Kidney (tissue), 14 donors: Measurements from ENCODE around the gene REV3L. TPM values are rescaled to one million over a fixed set of nuclear protein-coding genes. Genes with fewer than 3 reads are reported as not detected.
A peak's percentile ranks its signal among the peaks of the same experiment; 100 is the strongest.

Experiments
- DNase-seq, 5 donors: peaks; one replicate each; pipeline ENCODE4 v3.0.0-alpha.2; 2013 to 2020
- FAIRE-seq: peaks from 2 replicates; lab custom pipeline; 2012; peaks lifted over from hg19 to GRCh38; lab: Jason Lieb, UNC
- H3K27ac ChIP-seq, 2 donors: one replicate each; pipeline ENCODE4 v1.7.0; 2013; ENCODE audit warnings: low read depth in 2 of 2, low read length in 2 of 2, inconsistent platforms in 1 of 2
- H3K27me3 ChIP-seq: one replicate; pipeline ENCODE4 v1.7.1; 2013; ENCODE audit warnings: low read length, inconsistent platforms; ENCODE audit not compliant: control insufficient read depth, insufficient read depth
- H3K36me3 ChIP-seq, 3 donors: one replicate each; pipeline versions ENCODE4 v1.7.0 to v1.7.1; 2013; ENCODE audit warnings: low read length in 3 of 3, control low read depth in 1 of 3, inconsistent platforms in 1 of 3; ENCODE audit not compliant: insufficient read depth in 3 of 3, control insufficient read depth in 2 of 3
- H3K4me1 ChIP-seq, 3 donors: one replicate each; pipeline versions ENCODE4 v1.7.0 to v1.7.1; 2013; ENCODE audit warnings: low read length in 3 of 3, inconsistent platforms in 1 of 3, low read depth in 1 of 3; ENCODE audit not compliant: control insufficient read depth in 2 of 3, insufficient read depth in 2 of 3
- H3K4me3 ChIP-seq, 3 donors: one replicate each; pipeline versions ENCODE4 v1.7.0 to v1.8.1; 2013; ENCODE audit warnings: low read length in 3 of 3, control low read depth in 1 of 3, inconsistent platforms in 1 of 3
- H3K9ac ChIP-seq, 3 donors: one replicate each; pipeline versions ENCODE4 v1.7.0 to v1.7.1; 2013; ENCODE audit warnings: low read length in 3 of 3, control low read depth in 1 of 3, inconsistent platforms in 1 of 3
- H3K9me3 ChIP-seq, 3 donors: one replicate each; pipeline versions ENCODE4 v1.7.0 to v1.7.1; 2013; ENCODE audit warnings: low read length in 3 of 3, control low read depth in 1 of 3, inconsistent platforms in 1 of 3; ENCODE audit not compliant: control insufficient read depth in 2 of 3, insufficient read depth in 1 of 3
- CTCF ChIP-seq: IDR thresholded peaks from 3 replicates; pipeline ENCODE4 v1.5.1; 2012; ENCODE audit warnings: mild to moderate bottlenecking, moderate library complexity, borderline replicate concordance; ENCODE audit not compliant: insufficient read depth; ENCODE audit errors: extremely low read depth
- intact Hi-C: fragments of 100-400 bp; cut with DNase I; formaldehyde crosslinking; loops from one replicate; pipeline ENCODE4 v1.11.1; 2022
- polyA plus RNA-seq: library from polyadenylated mRNA; stranded (reverse); fragments of 350-450 nt; fragmentation: Illumina TruSeq; extraction: RNeasy Lipid Tissue Mini Kit (QIAGEN cat#74804); gene quantifications from one replicate; pipeline ENCODE4 v1.2.3, GENCODE V29; 2014; ENCODE audit warnings: low read depth, low replicate concordance; ENCODE audit not compliant: insufficient read depth
- total RNA-seq: library from RNA; stranded (reverse); fragmentation: NEBNext Ultra II Directional; extraction: Animal tissue kit (Norgen Biotek cat#: 25700); gene quantifications from one replicate; pipeline ENCODE4 v1.2.1, GENCODE V29; 2021
- donor health status: control.
- donor health status: control.
- donor health status: control.
- donor health status: control.
- donor health status: control.
- donor health status: DM: yes; HTN: yes; CAD: no.
- donor health status: Normal renal cell carcinoma (clear cell type).

Gene REV3L
- total and polyA plus RNA-seq, 2 donors from 2014 or later = 4.4 to 30.0 TPM

- intact Hi-C loops = no loop called here
- FAIRE-seq = no peak
Observed at GRCh38 chr6:111381123-111381522, 101.9 kb downstream of the REV3L start.

GRCh38 chr6:111379831-111380230, 103.2 kb downstream of the REV3L start:
- Histone ChIP-seq H3K27ac (no peak overlapping the region), H3K4me3 (no peak overlapping the region), H3K27me3 (no peaks in the 10 kb centered on the region), H3K4me1 (no peaks in the 10 kb centered on the region), H3K9me3 (no peaks in the 10 kb centered on the region), H3K36me3 (peaks cover 7 to 11% (median 9%) of the 10 kb centered on the region in 3 donors), H3K9ac (no peak overlapping the region)
- no peak for DNase-seq
- peak; percentile 15 for FAIRE-seq
- no peak for TF ChIP-seq CTCF
- intact Hi-C loops = no loop called here

More at GRCh38 chr6:111381123-111381522, 101.9 kb downstream of the REV3L start:
- H3K9ac ChIP-seq = no peak overlapping the region
- TF ChIP-seq CTCF = no peak
- no peak for DNase-seq
- peaks cover 8 to 11% (median 9%) of the 10 kb centered on the region in 3 donors for H3K36me3 ChIP-seq
- H3K9me3 ChIP-seq = no peaks in the 10 kb centered on the region
- no peaks in the 10 kb centered on the region for H3K27me3 ChIP-seq
- H3K4me1 ChIP-seq = no peaks in the 10 kb centered on the region
- H3K4me3 ChIP-seq = no peak overlapping the region
- H3K27ac ChIP-seq = no peak overlapping the region

- H3K9ac ChIP-seq = no peak overlapping the region
- H3K9me3 ChIP-seq = no peaks in the 10 kb centered on the region
- no peak for DNase-seq
- no peaks in the 10 kb centered on the region for H3K4me1 ChIP-seq
- intact Hi-C loops = no loop called here
- no peaks in the 10 kb centered on the region for H3K27me3 ChIP-seq
- H3K4me3 ChIP-seq = no peak overlapping the region
- peaks cover 4 to 11% (median 9%) of the 10 kb centered on the region in 3 donors for H3K36me3 ChIP-seq
- TF ChIP-seq CTCF = no peak
- FAIRE-seq = no peak
- no peak overlapping the region for H3K27ac ChIP-seq
Observed at GRCh38 chr6:111379302-111379701, 103.7 kb downstream of the REV3L start.
